GM12878 (cell line): ENCODE measurements around the gene PAM.

Experiments
- HDAC2 ChIP-seq: fragments of 200-600 bp; sonication (generic); IDR thresholded peaks from 2 replicates; pipeline ENCODE4 v1.6.1; 2017
- NRF1 ChIP-seq: conservative IDR thresholded peaks from 2 replicates; pipeline ENCODE4 v1.6.1; 2011; ENCODE audit warnings: mild to moderate bottlenecking, low read depth, low read length, improper control_type of control experiment
- POLR2A ChIP-seq: IDR thresholded peaks from 2 replicates; pipeline ENCODE4 v1.6.1; 2011; ENCODE audit warnings: low read depth, mild to moderate bottlenecking, low read length
- SMC3 ChIP-seq: IDR thresholded peaks from 2 replicates; pipeline ENCODE4 v1.6.1; 2011; ENCODE audit warnings: low read length, improper control_type of control experiment, borderline replicate concordance
- TAF1 ChIP-seq: IDR thresholded peaks from 2 replicates; pipeline ENCODE4 v1.6.1; 2011; ENCODE audit warnings: mild to moderate bottlenecking, low read depth, low read length, borderline replicate concordance
- ZNF24 ChIP-seq: fragments of 450-650 bp; IDR thresholded peaks from 2 replicates; pipeline ENCODE4 v1.6.1; 2017; ENCODE audit warnings: antibody characterized with exemption, mild to moderate bottlenecking
- TF ChIP-seq, protein P1 (sequence below): IDR thresholded peaks from 2 replicates; pipeline ENCODE4 v1.6.1; 2011; ENCODE audit warnings: borderline replicate concordance, low read depth, mild to moderate bottlenecking, moderate library complexity, mixed read lengths, low read length; ENCODE audit not compliant: insufficient read depth; ENCODE audit errors: extremely low read length
- TF ChIP-seq, protein P2 (sequence below): IDR thresholded peaks from 2 replicates; pipeline ENCODE4 v1.6.1; 2012; ENCODE audit warnings: mild to moderate bottlenecking, low read depth, low read length
- TF ChIP-seq, protein P3 (sequence below): fragments of 450-650 bp; formaldehyde crosslinking; IDR thresholded peaks from 2 replicates; pipeline ENCODE4 v1.4.0; 2020; ENCODE audit warnings: mild to moderate bottlenecking, moderate library complexity

DNA sequence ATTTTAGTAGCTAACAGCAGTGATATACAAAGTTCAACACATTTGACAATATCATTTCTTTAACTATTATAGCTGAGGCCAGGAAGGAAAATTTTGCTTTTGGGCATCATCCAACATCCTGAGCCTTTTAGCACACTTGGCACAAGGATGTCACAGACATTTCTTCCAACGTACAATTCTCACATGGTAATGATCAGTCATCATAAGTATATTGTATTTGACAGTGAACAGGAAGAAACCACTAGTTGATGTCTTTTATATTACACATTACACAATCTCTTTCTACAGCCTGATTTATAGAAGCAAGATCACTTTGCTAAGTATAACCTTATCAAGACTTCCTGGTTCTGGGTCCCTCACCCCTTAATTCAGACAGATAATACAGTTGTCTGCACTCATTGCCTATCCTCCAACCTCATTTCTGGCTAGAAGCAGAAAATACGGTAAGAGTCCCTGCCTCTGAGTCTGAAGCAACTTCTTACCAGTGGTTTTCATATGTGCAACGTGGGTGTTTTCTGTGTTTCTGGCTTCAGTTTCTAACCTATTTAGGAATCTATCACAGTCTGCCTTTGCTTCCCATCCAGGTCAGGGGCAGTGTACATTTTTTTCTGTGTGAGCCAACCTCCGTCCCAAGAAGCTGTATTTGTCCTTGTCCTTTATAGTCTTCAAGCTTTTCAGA, 167.8 kb downstream of the PAM start:
- TF ChIP-seq POLR2A (no peak), TAF1 (no peak), SMC3 (no peak), NRF1 (no peak), HDAC2 (no peak), ZNF24 (no peak)
- TF ChIP-seq, protein P1, sequence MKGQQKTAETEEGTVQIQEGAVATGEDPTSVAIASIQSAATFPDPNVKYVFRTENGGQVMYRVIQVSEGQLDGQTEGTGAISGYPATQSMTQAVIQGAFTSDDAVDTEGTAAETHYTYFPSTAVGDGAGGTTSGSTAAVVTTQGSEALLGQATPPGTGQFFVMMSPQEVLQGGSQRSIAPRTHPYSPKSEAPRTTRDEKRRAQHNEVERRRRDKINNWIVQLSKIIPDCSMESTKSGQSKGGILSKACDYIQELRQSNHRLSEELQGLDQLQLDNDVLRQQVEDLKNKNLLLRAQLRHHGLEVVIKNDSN = no peak
- TF ChIP-seq, protein P2, sequence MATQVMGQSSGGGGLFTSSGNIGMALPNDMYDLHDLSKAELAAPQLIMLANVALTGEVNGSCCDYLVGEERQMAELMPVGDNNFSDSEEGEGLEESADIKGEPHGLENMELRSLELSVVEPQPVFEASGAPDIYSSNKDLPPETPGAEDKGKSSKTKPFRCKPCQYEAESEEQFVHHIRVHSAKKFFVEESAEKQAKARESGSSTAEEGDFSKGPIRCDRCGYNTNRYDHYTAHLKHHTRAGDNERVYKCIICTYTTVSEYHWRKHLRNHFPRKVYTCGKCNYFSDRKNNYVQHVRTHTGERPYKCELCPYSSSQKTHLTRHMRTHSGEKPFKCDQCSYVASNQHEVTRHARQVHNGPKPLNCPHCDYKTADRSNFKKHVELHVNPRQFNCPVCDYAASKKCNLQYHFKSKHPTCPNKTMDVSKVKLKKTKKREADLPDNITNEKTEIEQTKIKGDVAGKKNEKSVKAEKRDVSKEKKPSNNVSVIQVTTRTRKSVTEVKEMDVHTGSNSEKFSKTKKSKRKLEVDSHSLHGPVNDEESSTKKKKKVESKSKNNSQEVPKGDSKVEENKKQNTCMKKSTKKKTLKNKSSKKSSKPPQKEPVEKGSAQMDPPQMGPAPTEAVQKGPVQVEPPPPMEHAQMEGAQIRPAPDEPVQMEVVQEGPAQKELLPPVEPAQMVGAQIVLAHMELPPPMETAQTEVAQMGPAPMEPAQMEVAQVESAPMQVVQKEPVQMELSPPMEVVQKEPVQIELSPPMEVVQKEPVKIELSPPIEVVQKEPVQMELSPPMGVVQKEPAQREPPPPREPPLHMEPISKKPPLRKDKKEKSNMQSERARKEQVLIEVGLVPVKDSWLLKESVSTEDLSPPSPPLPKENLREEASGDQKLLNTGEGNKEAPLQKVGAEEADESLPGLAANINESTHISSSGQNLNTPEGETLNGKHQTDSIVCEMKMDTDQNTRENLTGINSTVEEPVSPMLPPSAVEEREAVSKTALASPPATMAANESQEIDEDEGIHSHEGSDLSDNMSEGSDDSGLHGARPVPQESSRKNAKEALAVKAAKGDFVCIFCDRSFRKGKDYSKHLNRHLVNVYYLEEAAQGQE = no peak
- TF ChIP-seq, protein P3, sequence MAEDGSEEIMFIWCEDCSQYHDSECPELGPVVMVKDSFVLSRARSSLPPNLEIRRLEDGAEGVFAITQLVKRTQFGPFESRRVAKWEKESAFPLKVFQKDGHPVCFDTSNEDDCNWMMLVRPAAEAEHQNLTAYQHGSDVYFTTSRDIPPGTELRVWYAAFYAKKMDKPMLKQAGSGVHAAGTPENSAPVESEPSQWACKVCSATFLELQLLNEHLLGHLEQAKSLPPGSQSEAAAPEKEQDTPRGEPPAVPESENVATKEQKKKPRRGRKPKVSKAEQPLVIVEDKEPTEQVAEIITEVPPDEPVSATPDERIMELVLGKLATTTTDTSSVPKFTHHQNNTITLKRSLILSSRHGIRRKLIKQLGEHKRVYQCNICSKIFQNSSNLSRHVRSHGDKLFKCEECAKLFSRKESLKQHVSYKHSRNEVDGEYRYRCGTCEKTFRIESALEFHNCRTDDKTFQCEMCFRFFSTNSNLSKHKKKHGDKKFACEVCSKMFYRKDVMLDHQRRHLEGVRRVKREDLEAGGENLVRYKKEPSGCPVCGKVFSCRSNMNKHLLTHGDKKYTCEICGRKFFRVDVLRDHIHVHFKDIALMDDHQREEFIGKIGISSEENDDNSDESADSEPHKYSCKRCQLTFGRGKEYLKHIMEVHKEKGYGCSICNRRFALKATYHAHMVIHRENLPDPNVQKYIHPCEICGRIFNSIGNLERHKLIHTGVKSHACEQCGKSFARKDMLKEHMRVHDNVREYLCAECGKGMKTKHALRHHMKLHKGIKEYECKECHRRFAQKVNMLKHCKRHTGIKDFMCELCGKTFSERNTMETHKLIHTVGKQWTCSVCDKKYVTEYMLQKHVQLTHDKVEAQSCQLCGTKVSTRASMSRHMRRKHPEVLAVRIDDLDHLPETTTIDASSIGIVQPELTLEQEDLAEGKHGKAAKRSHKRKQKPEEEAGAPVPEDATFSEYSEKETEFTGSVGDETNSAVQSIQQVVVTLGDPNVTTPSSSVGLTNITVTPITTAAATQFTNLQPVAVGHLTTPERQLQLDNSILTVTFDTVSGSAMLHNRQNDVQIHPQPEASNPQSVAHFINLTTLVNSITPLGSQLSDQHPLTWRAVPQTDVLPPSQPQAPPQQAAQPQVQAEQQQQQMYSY (CRISPR knock-in tag) = no peak
